GM19025 (cell line): Measurements from ENCODE around the gene HDAC4.

Experiments
- ATAC-seq: cut with Tn5 transposase; IDR thresholded peaks from one replicate; pipeline ENCODE4 v1.9.1; 2021; ENCODE audit warnings: mild to moderate bottlenecking, low read depth, moderate library complexity; ENCODE audit not compliant: unreplicated experiment

HDAC4 gene

GRCh38 chr2:239229545-239230279 lies 171.1 kb downstream of the HDAC4 start:
- ATAC-seq, result no peak

GRCh38 chr2:239227661-239228371 lies 173.0 kb downstream of the HDAC4 start:
- ATAC-seq, result no peak

DNA sequence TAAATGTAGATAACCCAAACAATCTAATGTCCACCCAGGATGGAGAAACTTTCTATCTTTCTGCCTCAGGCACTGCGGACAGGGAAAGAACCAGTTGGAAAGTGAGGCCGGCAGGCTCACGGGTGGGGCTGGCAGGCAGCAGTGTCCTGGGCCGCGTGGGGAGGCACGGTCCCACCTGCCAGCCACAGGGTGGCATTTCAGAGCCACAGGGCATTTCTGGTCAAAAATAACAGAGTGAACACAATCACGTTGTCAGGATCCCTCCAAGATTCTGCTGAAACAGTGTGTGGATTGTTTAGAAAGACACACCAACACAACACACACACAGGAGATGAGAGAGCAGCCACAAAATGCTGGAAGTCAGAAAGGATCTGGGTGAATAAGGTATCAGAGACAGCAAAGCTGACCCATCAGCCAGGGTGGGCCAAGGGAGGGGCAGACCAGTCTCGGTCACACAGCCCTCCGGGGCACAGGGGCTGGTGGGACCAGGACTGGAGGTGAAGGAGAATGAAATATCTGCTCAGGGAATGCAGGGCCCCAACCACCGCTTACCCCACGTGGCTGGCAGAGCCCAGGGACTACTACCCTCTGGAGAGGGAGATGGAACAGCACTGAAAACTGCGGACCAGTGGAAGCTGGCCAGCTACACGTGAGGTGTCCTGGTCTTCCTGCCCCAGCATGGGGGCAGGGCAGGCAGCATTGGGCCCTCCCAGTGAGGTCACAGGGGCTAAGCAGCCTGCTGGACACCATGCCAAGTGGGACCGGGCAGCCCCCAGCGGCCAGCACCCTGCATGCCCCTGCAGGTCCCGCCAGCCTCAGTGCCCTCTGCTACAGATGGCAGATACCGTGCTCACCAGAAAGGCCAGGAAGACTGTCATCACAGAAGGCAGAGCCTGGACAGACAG lies 173.9 kb downstream of the HDAC4 start:
- ATAC-seq, result no peak

- no peak for ATAC-seq
Observed at GRCh38 chr2:239225871-239226561, 174.8 kb downstream of the HDAC4 start.

DNA sequence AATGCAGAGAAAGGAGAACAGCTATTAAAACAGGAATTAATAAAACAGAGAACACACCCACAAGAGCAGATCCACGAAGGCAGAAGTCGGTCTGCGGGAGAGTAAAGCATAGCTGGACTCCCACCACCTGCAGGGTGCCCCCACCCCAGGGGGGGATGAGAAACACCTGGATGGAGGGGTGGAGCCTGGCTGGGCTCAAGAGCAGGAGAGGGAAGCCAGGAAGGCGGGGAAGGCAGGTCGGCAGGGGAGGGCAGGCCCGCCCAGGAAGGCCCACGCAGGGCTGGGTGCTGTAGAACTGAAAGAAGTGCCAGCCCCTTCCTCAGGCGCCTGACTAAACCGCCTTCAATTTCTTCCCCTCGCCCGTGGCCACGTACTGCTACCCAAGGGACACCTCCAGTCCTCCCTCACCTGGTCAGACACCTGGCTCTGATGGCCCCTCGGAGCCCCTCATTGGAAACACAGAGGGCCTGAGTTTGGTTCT lies 175.4 kb downstream of the HDAC4 start:
- ATAC-seq, result no peak

GRCh38 chr2:239224955-239225354 lies 175.9 kb downstream of the HDAC4 start:
- ATAC-seq, result no peak

DNA sequence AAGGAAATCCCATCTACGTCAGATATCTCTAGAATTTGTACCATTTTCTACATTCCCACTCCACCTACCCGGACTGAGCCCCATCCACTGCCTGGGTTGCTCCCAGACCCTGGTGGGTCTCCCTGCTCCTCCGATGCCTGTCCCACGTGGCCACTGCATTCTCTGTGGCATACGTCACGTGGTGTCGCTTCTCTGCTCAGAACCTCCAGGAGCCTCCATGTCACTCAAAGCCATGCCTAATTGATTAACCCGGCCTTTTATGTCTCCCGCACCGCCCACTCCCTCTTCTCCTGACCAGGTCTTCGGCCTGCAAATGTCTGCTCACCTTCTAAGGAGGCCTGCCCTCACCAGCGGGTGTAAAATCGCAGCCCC lies 176.6 kb downstream of the HDAC4 start:
- ATAC-seq, result no peak

DNA sequence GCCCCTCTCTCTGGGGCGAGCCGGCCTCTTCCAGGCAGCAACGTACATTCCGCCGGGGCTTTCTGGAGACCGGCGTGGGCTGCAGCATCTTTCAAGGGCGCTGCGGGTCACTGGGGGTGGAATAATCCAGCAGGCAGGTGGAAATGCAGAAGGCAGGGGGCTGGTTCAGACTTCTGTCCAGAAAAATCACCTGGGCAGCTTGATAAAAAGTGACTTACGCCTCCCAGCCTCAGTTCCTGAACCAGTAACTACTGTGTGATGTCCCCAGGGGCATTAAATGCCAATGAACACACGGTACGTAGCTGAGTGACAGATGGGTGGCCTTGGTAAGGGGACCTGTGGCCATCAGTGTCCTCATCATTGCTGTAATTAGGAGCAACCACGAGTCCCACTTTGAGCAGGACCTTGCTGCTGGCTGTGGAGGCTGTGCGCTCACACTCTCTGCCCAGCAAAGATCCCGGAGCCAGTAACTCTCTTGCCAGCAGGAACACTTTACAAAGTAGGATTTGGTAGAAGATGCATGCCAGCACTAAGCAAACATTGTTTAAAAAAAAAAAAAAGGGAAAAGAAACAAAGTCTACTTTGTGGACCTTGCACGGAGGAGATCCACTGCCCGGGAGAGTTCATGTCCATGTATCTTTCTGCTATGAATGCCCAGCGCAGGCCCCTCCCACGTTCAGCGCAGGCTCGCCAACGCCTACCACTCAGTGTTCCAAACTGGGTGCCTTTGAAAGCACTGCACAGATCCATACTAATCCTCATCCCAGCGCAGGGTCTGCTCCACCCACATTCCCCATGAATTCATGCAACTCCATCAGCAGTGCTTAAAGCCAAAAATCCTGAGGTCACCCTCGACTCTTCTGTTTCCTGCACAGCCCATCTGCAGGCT lies 177.3 kb downstream of the HDAC4 start:
- no peak for ATAC-seq

DNA sequence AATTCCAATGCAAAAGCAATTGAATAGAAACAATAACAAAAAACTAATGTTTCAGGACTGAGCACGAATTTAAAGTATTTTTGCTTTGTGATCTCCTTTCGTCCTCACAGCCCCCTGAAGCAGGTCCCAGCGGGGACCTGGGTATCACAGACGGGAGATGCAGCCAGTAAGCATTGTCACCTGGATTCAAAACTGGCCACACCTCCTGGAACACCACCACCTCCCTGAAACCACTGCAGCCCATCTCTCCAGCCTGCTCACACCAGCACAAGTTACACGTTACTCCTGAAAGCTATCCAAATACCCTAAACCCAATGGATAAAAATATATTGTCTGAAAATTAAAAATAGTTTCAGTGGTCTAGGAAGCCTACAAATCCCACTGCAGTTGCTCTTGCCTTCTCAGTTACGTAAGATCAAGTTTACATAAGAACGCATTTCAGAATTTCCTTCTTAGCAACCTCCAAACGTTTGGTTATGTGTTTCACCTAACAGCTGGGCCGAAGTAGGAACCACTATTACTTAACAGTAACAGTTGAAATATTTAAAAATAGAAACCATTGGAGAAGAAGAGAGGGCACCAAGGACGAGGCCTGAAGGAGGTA lies 178.0 kb downstream of the HDAC4 start:
- ATAC-seq, result no peak

DNA sequence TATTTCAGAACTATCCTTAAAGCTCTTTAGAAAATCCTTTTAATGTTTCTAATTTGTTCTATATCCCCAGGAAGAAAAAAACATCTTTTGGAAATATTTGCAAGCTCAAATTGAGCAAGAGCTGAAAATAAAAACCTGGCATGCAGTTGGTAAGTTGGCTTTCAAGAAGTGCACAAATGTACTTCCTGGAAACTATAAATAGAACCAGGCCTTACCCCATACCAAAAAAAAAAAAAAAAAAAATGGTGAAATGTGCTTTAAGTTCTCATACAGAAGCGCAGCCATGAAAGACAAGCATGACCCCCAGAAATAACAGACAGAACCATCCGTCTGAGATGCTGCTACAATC lies 178.5 kb downstream of the HDAC4 start:
- ATAC-seq, result no peak

DNA sequence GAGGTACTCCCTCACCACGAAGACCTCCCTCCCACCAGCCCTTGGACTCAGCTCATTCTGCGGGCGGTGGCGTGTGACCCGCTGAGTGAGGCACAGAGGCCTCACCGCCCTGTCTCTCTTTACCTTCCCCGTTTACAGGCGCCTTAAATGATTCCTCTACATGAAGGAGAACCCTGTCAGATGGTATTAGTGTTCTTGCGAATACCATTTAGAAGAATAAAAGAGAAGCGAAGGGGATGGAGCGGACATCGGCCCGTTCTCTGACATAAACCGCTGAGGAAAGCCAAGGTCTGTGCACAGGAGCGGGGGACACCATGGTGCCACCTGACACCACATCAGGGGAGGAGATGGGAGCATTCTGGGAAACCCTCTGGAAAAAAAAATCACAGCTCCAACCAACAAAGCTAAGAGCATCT lies 179.8 kb downstream of the HDAC4 start:
- ATAC-seq, result no peak

- no peak for ATAC-seq
Observed at GRCh38 chr2:239220341-239220740, 180.5 kb downstream of the HDAC4 start.

- ATAC-seq, result no peak
Observed at GRCh38 chr2:239216614-239217273, 184.1 kb downstream of the HDAC4 start.

- no peak for ATAC-seq
Observed at GRCh38 chr2:239215988-239216613, 184.7 kb downstream of the HDAC4 start.

- no peak for ATAC-seq
Observed at GRCh38 chr2:239215136-239215925, 185.5 kb downstream of the HDAC4 start.

- no peak for ATAC-seq
Observed at GRCh38 chr2:239214725-239215124, 186.1 kb downstream of the HDAC4 start.

GRCh38 chr2:239213643-239214101 lies 187.1 kb downstream of the HDAC4 start:
- ATAC-seq, result no peak
